H9 (cell line): Measurements from ENCODE around the gene WFS1. TPM values are rescaled to one million over a fixed set of nuclear protein-coding genes. Genes with fewer than 3 reads are reported as not detected.

ENCODE experiments used
- DNase-seq: peaks from one replicate; pipeline ENCODE4 v3.0.0-alpha.2; 2017
- H2AFZ ChIP-seq: one replicate; pipeline ENCODE4 v1.6.1; 2013; ENCODE audit warnings: mild to moderate bottlenecking, low read length, control low read depth, moderate library complexity
- H2AK5ac ChIP-seq: 2 replicates; pipeline ENCODE4 v1.6.1; 2013; ENCODE audit warnings: low read length, control low read depth, mixed read lengths; ENCODE audit not compliant: insufficient read length
- H2BK120ac ChIP-seq: one replicate; pipeline ENCODE4 v1.6.1; 2013; ENCODE audit warnings: low read depth, mild to moderate bottlenecking, low read length, control low read depth, inconsistent platforms; ENCODE audit not compliant: poor library complexity, severe bottlenecking
- H2BK12ac ChIP-seq: 2 replicates; pipeline ENCODE4 v1.6.1; 2013; ENCODE audit warnings: low read length, control low read depth, mixed read lengths, low read depth; ENCODE audit not compliant: insufficient read length
- H2BK15ac ChIP-seq: 2 replicates; pipeline ENCODE4 v1.6.1; 2013; ENCODE audit warnings: low read depth, low read length, control low read depth
- H2BK20ac ChIP-seq: one replicate; pipeline ENCODE4 v1.6.1; 2013; ENCODE audit warnings: low read depth, mild to moderate bottlenecking, low read length, control low read depth, inconsistent platforms; ENCODE audit not compliant: poor library complexity, severe bottlenecking
- H2BK5ac ChIP-seq: 2 replicates; pipeline ENCODE4 v1.6.1; 2013; ENCODE audit warnings: low read length, control low read depth, mixed read lengths; ENCODE audit not compliant: insufficient read length
- H3K14ac ChIP-seq: 2 replicates; pipeline ENCODE4 v1.6.1; 2013; ENCODE audit warnings: low read length, control low read depth; ENCODE audit not compliant: insufficient read depth
- H3K18ac ChIP-seq: 2 replicates; pipeline ENCODE4 v1.6.1; 2013; ENCODE audit warnings: low read depth, mild to moderate bottlenecking, mixed read lengths, low read length, control low read depth; ENCODE audit not compliant: insufficient read length
- H3K23ac ChIP-seq: 2 replicates; pipeline ENCODE4 v1.6.1; 2013; ENCODE audit warnings: low read length, control low read depth, mixed read lengths, low read depth; ENCODE audit not compliant: insufficient read length
- H3K23me2 ChIP-seq: 2 replicates; pipeline ENCODE4 v1.6.1; 2013; ENCODE audit warnings: low read depth, mild to moderate bottlenecking, mixed read lengths, low read length, control low read depth; ENCODE audit not compliant: insufficient read length, poor library complexity, severe bottlenecking
- H3K27ac ChIP-seq: 2 replicates; pipeline ENCODE4 v1.5.1; 2013; ENCODE audit warnings: low read length, control low read depth, mixed read lengths, low read depth; ENCODE audit not compliant: insufficient read length
- H3K27me3 ChIP-seq: 2 replicates; pipeline ENCODE4 v1.6.1; 2013; ENCODE audit warnings: low read length, control low read depth, inconsistent platforms; ENCODE audit not compliant: insufficient read depth
- H3K4ac ChIP-seq: 2 replicates; pipeline ENCODE4 v1.6.1; 2013; ENCODE audit warnings: low read depth, mild to moderate bottlenecking, control low read depth, inconsistent platforms, low read length, moderate library complexity
- H3K4me1 ChIP-seq: 2 replicates; pipeline ENCODE4 v1.6.1; 2013; ENCODE audit warnings: low read length, control low read depth, inconsistent platforms; ENCODE audit not compliant: insufficient read depth
- H3K4me2 ChIP-seq: 2 replicates; pipeline ENCODE4 v1.6.1; 2013; ENCODE audit warnings: low read length, control low read depth, mixed read lengths; ENCODE audit not compliant: insufficient read length, insufficient read depth
- H3K56ac ChIP-seq: 2 replicates; pipeline ENCODE4 v1.6.1; 2013; ENCODE audit warnings: low read depth, mild to moderate bottlenecking, mixed read lengths, low read length, control low read depth; ENCODE audit not compliant: insufficient read length
- H3K79me1 ChIP-seq: 2 replicates; pipeline ENCODE4 v1.6.1; 2013; ENCODE audit warnings: low read depth, mild to moderate bottlenecking, moderate library complexity, low read length, control low read depth, inconsistent platforms; ENCODE audit not compliant: insufficient read depth, poor library complexity, severe bottlenecking
- H3K79me2 ChIP-seq: 2 replicates; pipeline ENCODE4 v1.6.1; 2013; ENCODE audit warnings: low read length, control low read depth, inconsistent platforms; ENCODE audit not compliant: insufficient read depth
- H3K9ac ChIP-seq: 2 replicates; pipeline ENCODE4 v1.6.1; 2013; ENCODE audit warnings: low read length, control low read depth, mixed read lengths; ENCODE audit not compliant: insufficient read length; ENCODE audit errors: extremely low read depth
- H3K9me3 ChIP-seq: one replicate; pipeline ENCODE4 v1.6.1; 2013; ENCODE audit warnings: low read depth, low read length, inconsistent platforms; ENCODE audit not compliant: control insufficient read depth
- H3T11ph ChIP-seq: one replicate; pipeline ENCODE4 v1.6.1; 2013; ENCODE audit warnings: mild to moderate bottlenecking, low read length, control low read depth, inconsistent platforms
- H4K20me1 ChIP-seq: one replicate; pipeline ENCODE4 v1.6.1; 2013; ENCODE audit not compliant: control insufficient read depth, insufficient read length, insufficient read depth
- H4K5ac ChIP-seq: 2 replicates; pipeline ENCODE4 v1.6.1; 2013; ENCODE audit warnings: low read depth, mild to moderate bottlenecking, mixed read lengths, low read length, control low read depth; ENCODE audit not compliant: insufficient read length
- H4K8ac ChIP-seq: replicated peaks from 2 replicates; pipeline ENCODE4 v1.6.1; 2013; ENCODE audit warnings: low read length, control low read depth, mixed read lengths, low read depth; ENCODE audit not compliant: insufficient read length
- H4K91ac ChIP-seq: 2 replicates; pipeline ENCODE4 v1.6.1; 2013; ENCODE audit warnings: low read depth, mild to moderate bottlenecking, moderate library complexity, mixed read lengths, low read length, control low read depth; ENCODE audit not compliant: insufficient read length
- H3K27ac Mint-ChIP-seq, 3 experiments: 2 replicates in 2 of 3; 3 replicates in 1 of 3; pipeline ENCODE4 v1.8.0; 2020 to 2021; ENCODE audit warnings: mixed read lengths in 3 of 3, mild to moderate bottlenecking in 1 of 3, moderate library complexity in 1 of 3
- H3K27me3 Mint-ChIP-seq: 2 replicates; pipeline ENCODE4 v1.8.0; 2021; ENCODE audit warnings: low read depth, mild to moderate bottlenecking, moderate library complexity, mixed read lengths
- H3K36me3 Mint-ChIP-seq, 3 experiments: 2 replicates in 2 of 3; 3 replicates in 1 of 3; pipeline ENCODE4 v1.8.0; 2020 to 2021; ENCODE audit warnings: low read depth in 3 of 3, mixed read lengths in 3 of 3; ENCODE audit not compliant: insufficient read depth in 1 of 3
- H3K4me1 Mint-ChIP-seq, 2 experiments: 2 replicates each; pipeline ENCODE4 v1.8.0; 2020; ENCODE audit warnings: mixed read lengths in 2 of 2
- H3K4me3 Mint-ChIP-seq, 2 experiments: 2 replicates in 1 of 2; 3 replicates in 1 of 2; pipeline ENCODE4 v1.8.0; 2020 to 2021; ENCODE audit warnings: mild to moderate bottlenecking in 2 of 2, mixed read lengths in 2 of 2, moderate library complexity in 1 of 2
- H3K9me3 Mint-ChIP-seq, 2 experiments: 2 replicates in 1 of 2; 3 replicates in 1 of 2; pipeline ENCODE4 v1.8.0; 2020; ENCODE audit warnings: mild to moderate bottlenecking in 2 of 2, mixed read lengths in 2 of 2, moderate library complexity in 1 of 2
- WGBS: extraction: QIAGEN DNeasy Blood & Tissue Kit; methylation state at CpG from one replicate; pipeline ENCODE4 v1.1.7; 2013; ENCODE audit warnings: missing lambda C conversion rate, low lambda C conversion rate, mixed read lengths; ENCODE audit not compliant: insufficient read length; ENCODE audit errors: extremely low coverage; 5-methylcytosine and 5-hydroxymethylcytosine counted together
- total RNA-seq: library from RNA; stranded (reverse); gene quantifications from 2 replicates; pipeline ENCODE4 v1.2.1, GENCODE V29; 2021
- TF ChIP-seq, protein P1 (sequence below): fragments of 200-600 bp; sonication (generic); conservative IDR thresholded peaks from 3 replicates; pipeline ENCODE4 v1.8.0; 2021; ENCODE audit warnings: antibody characterized with exemption, mild to moderate bottlenecking

WFS1 gene
- total RNA-seq, 1 experiment from 2014 or later = 18.9 TPM

DNA sequence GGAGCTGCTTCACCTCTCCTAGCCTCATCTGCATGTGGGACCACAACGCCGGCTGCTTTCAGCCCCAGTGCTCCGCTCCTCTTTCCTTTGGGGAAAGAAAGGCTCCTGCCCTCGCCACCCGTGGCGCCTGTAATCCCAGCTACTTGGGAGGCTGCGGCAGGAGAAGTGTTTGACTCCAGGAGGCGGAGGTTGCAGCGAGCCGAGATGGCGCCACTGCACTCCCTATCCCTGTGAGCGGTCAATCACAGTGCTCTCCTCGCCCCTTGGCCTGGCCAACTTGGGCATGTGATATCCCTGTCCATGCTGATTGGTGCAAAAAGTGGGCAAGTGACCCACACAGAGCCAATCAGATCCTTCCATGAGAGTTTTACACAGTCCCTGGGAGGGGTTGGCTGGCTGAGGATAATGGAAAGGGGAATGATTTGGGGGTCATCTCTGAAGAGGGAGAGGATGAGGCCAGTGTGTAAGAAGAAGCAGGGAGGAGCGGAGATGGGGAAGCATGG lies 56.2 kb downstream of the WFS1 start:
- no peak overlapping the region for H2AFZ ChIP-seq
- no peak overlapping the region for H3K27ac Mint-ChIP-seq
- no peaks in the 10 kb centered on the region for H4K20me1 ChIP-seq
- H2BK20ac ChIP-seq = no peak overlapping the region
- no peak overlapping the region for H3K9ac ChIP-seq
- H4K5ac ChIP-seq = no peak overlapping the region
- no peaks in the 10 kb centered on the region for H3K27me3 ChIP-seq
- H3K4me2 ChIP-seq = no peak overlapping the region
- no peak overlapping the region for H4K91ac ChIP-seq
- no peak overlapping the region for H3T11ph ChIP-seq
- H4K8ac ChIP-seq = no peak overlapping the region
- no peak for DNase-seq
- H3K23ac ChIP-seq = no peak overlapping the region
- H3K4me1 ChIP-seq = no peaks in the 10 kb centered on the region
- H3K36me3 Mint-ChIP-seq = peaks cover 0 to 5% (median 3%) of the 10 kb centered on the region in 3 experiments; a peak in 4 of 7 replicates
- no CpG with 5 or more reads among the region's 14 CpGs for WGBS
- H2BK120ac ChIP-seq = no peak overlapping the region
- H3K23me2 ChIP-seq = no peaks in the 10 kb centered on the region
- no peak overlapping the region for H2AK5ac ChIP-seq
- no peak overlapping the region for H2BK12ac ChIP-seq
- H3K79me1 ChIP-seq = no peaks in the 10 kb centered on the region
- no peaks in the 10 kb centered on the region; a peak in 1 of 5 replicates for H3K9me3 Mint-ChIP-seq
- no peak overlapping the region for H3K14ac ChIP-seq
- no peaks in the 10 kb centered on the region for H3K79me2 ChIP-seq
- H3K9me3 ChIP-seq = no peaks in the 10 kb centered on the region
- no peak overlapping the region for H2BK15ac ChIP-seq
- H2BK5ac ChIP-seq = no peak overlapping the region
- H3K4ac ChIP-seq = no peak overlapping the region
- TF ChIP-seq, protein P1, sequence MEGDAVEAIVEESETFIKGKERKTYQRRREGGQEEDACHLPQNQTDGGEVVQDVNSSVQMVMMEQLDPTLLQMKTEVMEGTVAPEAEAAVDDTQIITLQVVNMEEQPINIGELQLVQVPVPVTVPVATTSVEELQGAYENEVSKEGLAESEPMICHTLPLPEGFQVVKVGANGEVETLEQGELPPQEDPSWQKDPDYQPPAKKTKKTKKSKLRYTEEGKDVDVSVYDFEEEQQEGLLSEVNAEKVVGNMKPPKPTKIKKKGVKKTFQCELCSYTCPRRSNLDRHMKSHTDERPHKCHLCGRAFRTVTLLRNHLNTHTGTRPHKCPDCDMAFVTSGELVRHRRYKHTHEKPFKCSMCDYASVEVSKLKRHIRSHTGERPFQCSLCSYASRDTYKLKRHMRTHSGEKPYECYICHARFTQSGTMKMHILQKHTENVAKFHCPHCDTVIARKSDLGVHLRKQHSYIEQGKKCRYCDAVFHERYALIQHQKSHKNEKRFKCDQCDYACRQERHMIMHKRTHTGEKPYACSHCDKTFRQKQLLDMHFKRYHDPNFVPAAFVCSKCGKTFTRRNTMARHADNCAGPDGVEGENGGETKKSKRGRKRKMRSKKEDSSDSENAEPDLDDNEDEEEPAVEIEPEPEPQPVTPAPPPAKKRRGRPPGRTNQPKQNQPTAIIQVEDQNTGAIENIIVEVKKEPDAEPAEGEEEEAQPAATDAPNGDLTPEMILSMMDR = no peak
- no peak overlapping the region for H3K27ac ChIP-seq
- no peak overlapping the region for H3K4me3 Mint-ChIP-seq
- H3K4me1 Mint-ChIP-seq = peaks cover 13 to 18% of the 10 kb centered on the region in 2 experiments
- no peak overlapping the region for H3K18ac ChIP-seq
- H3K27me3 Mint-ChIP-seq = peaks cover 1% of the 10 kb centered on the region
- no peak overlapping the region for H3K56ac ChIP-seq
